Measurements from ENCODE around the gene CDC25B.
"Not testable (repeated sequence)": the region's sequence is repeated elsewhere in the genome, so short reads cannot be mapped to it uniquely, and the experiment has no call there.

The CDC25B gene

GRCh38 chr20:3786665-3787323 lies 9.3 kb upstream of the CDC25B start, which contains the start of gene CENPB:
TSS of gene CENPB (minus strand) at chr20:3786740. CDS start at chr20:3786483, 257 bp downstream.
- DNase-seq: peak; percentile 91

- DNase-seq: no peak
These were observed 8.6 kb upstream of the CDC25B start for GRCh38 chr20:3787324-3788014.

GRCh38 chr20:3788685-3789155 lies 7.4 kb upstream of the CDC25B start:
- no peak for DNase-seq

GRCh38 chr20:3789201-3789600 lies 6.9 kb upstream of the CDC25B start:
- not testable (repeated sequence) for DNase-seq

GRCh38 chr20:3794168-3794567 lies 1.9 kb upstream of the CDC25B start:
- not testable (repeated sequence) for DNase-seq

- DNase-seq: no peak
These were observed 1.2 kb upstream of the CDC25B start for GRCh38 chr20:3794701-3795420.

- DNase-seq: no peak
These were observed 541 bp downstream of the CDC25B start for GRCh38 chr20:3796477-3797225.

- no peak for DNase-seq
These were observed 1.1 kb downstream of the CDC25B start for GRCh38 chr20:3797226-3797545.

- peak; percentile 40 for DNase-seq
These were observed 1.7 kb downstream of the CDC25B start for GRCh38 chr20:3797592-3798372.

GRCh38 chr20:3798373-3798768 lies 2.3 kb downstream of the CDC25B start:
- DNase-seq: no peak

- no peak for DNase-seq
These were observed 2.8 kb downstream of the CDC25B start for GRCh38 chr20:3798908-3799248.

- no peak for DNase-seq
These were observed 4.3 kb downstream of the CDC25B start for GRCh38 chr20:3800256-3800877.

GRCh38 chr20:3800878-3801260 lies 4.8 kb downstream of the CDC25B start:
- DNase-seq: no peak

GRCh38 chr20:3801299-3801698 lies 5.2 kb downstream of the CDC25B start:
- no peak for DNase-seq

GRCh38 chr20:3801846-3802245 lies 5.7 kb downstream of the CDC25B start:
- DNase-seq: no peak

GRCh38 chr20:3802524-3803239 lies 6.6 kb downstream of the CDC25B start:
- DNase-seq: no peak

GRCh38 chr20:3803289-3803688 lies 7.2 kb downstream of the CDC25B start:
- DNase-seq: no peak

- DNase-seq: no peak
These were observed 7.7 kb downstream of the CDC25B start for GRCh38 chr20:3803854-3804253.

GRCh38 chr20:3804254-3804751 lies 8.2 kb downstream of the CDC25B start:
- DNase-seq: no peak

GRCh38 chr20:3804781-3805180 lies 8.7 kb downstream of the CDC25B start:
- no peak for DNase-seq

GRCh38 chr20:3808544-3808943 lies 12.4 kb downstream of the CDC25B start:
- no peak for DNase-seq

All from activated naive CD4-positive, alpha-beta T cell treated with anti-CD3 and anti-CD28 coated beads, Interleukin-2, amount 50 U/mL, for 16 hours (primary cell).